IMR-90 (cell line): ENCODE results near the gene BAIAP2L1.

ENCODE experiments used
- CEBPB ChIP-seq: IDR thresholded peaks from 2 replicates; pipeline ENCODE4 v1.6.1; 2012; ENCODE audit warnings: low read depth, low read length, improper control_type of control experiment
- CTCF ChIP-seq: conservative IDR thresholded peaks from 2 replicates; pipeline ENCODE4 v1.5.1; 2012; ENCODE audit warnings: mild to moderate bottlenecking, low read depth, low read length, improper control_type of control experiment
- FOS ChIP-seq: fragments of 150-350 bp; IDR thresholded peaks from 2 replicates; pipeline ENCODE4 v1.6.1; 2016; ENCODE audit warnings: low read depth, low read length
- MAZ ChIP-seq: IDR thresholded peaks from 2 replicates; pipeline ENCODE4 v1.6.1; 2012; ENCODE audit warnings: low read depth, mild to moderate bottlenecking, low read length, improper control_type of control experiment, moderate library complexity, borderline replicate concordance
- NFE2L2 ChIP-seq: fragments of 150-350 bp; IDR thresholded peaks from 2 replicates; pipeline ENCODE4 v1.6.1; 2016; ENCODE audit warnings: low read depth, mild to moderate bottlenecking, low read length
- POLR2A ChIP-seq: IDR thresholded peaks from 2 replicates; pipeline ENCODE4 v1.6.1; 2012; ENCODE audit warnings: mild to moderate bottlenecking, low read depth, low read length
- RAD21 ChIP-seq: IDR thresholded peaks from 2 replicates; pipeline ENCODE4 v1.6.1; 2012; ENCODE audit warnings: low read length, improper control_type of control experiment

- TF ChIP-seq CTCF (no peak), RAD21 (no peak), POLR2A (no peak), NFE2L2 (no peak), MAZ (no peak), CEBPB (no peak), FOS (no peak)
Measured at GRCh38 chr7:98330926-98331529, 69.9 kb downstream of the BAIAP2L1 start.
